Mesendoderm (in vitro differentiated cells): Measurements from ENCODE around the gene PRKN.

Experiments used
- DNase-seq: peaks from one replicate; pipeline ENCODE4 v3.0.0; 2013
- H2AK5ac ChIP-seq: 2 replicates; pipeline ENCODE4 v1.6.1; 2013; ENCODE audit warnings: low read length, inconsistent platforms
- H2BK120ac ChIP-seq: 2 replicates; pipeline ENCODE4 v1.6.1; 2013; ENCODE audit warnings: low read depth, mild to moderate bottlenecking, low read length, moderate library complexity, mixed read lengths
- H2BK15ac ChIP-seq: replicated peaks from 2 replicates; pipeline ENCODE4 v1.6.1; 2013; ENCODE audit warnings: low read depth, mild to moderate bottlenecking, moderate library complexity
- H2BK5ac ChIP-seq: 2 replicates; pipeline ENCODE4 v1.6.1; 2013; ENCODE audit warnings: low read length, inconsistent platforms
- H3K18ac ChIP-seq: 2 replicates; pipeline ENCODE4 v1.6.1; 2013; ENCODE audit warnings: mild to moderate bottlenecking, low read length, mixed read lengths
- H3K23ac ChIP-seq: one replicate; pipeline ENCODE4 v1.6.1; 2013; ENCODE audit warnings: low read length
- H3K27ac ChIP-seq: 2 replicates; pipeline ENCODE4 v1.5.1; 2013; ENCODE audit warnings: low read depth, mild to moderate bottlenecking, inconsistent platforms, low read length, moderate library complexity
- H3K27me3 ChIP-seq: 2 replicates; pipeline ENCODE4 v1.6.1; 2013; ENCODE audit warnings: low read length, control low read depth, mild to moderate bottlenecking, inconsistent platforms; ENCODE audit not compliant: insufficient read depth, poor library complexity
- H3K36me3 ChIP-seq: 2 replicates; pipeline ENCODE4 v1.6.1; 2013; ENCODE audit warnings: low read length, inconsistent platforms; ENCODE audit not compliant: control insufficient read depth, insufficient read depth
- H3K4ac ChIP-seq: one replicate; pipeline ENCODE4 v1.6.1; 2013; ENCODE audit warnings: low read depth, mild to moderate bottlenecking, low read length, moderate library complexity
- H3K4me1 ChIP-seq: 2 replicates; pipeline ENCODE4 v1.6.1; 2013; ENCODE audit warnings: low read depth, low read length, inconsistent platforms; ENCODE audit not compliant: control insufficient read depth
- H3K4me2 ChIP-seq: 2 replicates; pipeline ENCODE4 v1.6.1; 2013; ENCODE audit warnings: low read length
- H3K4me3 ChIP-seq: 2 replicates; pipeline ENCODE4 v1.5.1; 2013; ENCODE audit warnings: mild to moderate bottlenecking, low read length
- H3K56ac ChIP-seq: one replicate; pipeline ENCODE4 v1.6.1; 2013; ENCODE audit warnings: low read length
- H3K79me1 ChIP-seq: 2 replicates; pipeline ENCODE4 v1.6.1; 2013; ENCODE audit warnings: low read length, inconsistent platforms
- H3K79me2 ChIP-seq: 2 replicates; pipeline ENCODE4 v1.6.1; 2013; ENCODE audit warnings: mild to moderate bottlenecking, low read length; ENCODE audit not compliant: control insufficient read depth, insufficient read depth
- H3K9ac ChIP-seq: 2 replicates; pipeline ENCODE4 v1.6.1; 2013; ENCODE audit warnings: low read length, inconsistent platforms
- H4K5ac ChIP-seq: one replicate; pipeline ENCODE4 v1.6.1; 2013; ENCODE audit warnings: low read length
- H4K8ac ChIP-seq: one replicate; pipeline ENCODE4 v1.6.1; 2013; ENCODE audit warnings: low read depth, mild to moderate bottlenecking, control low read depth, low read length, moderate library complexity
- WGBS: extraction: QIAGEN DNeasy Blood & Tissue Kit; methylation state at CpG from one replicate; pipeline ENCODE4 v1.1.7; 2013; ENCODE audit warnings: low lambda C conversion rate, missing lambda C conversion rate; ENCODE audit not compliant: insufficient coverage; ENCODE audit errors: extremely low coverage; 5-methylcytosine and 5-hydroxymethylcytosine counted together

Gene PRKN

GRCh38 chr6:162154001-162154400 lies 573.6 kb downstream of the PRKN start:
- no peak for DNase-seq
- H3K23ac ChIP-seq, result no peak overlapping the region
- H3K4me2 ChIP-seq, result no peak overlapping the region
- no peak overlapping the region for H3K18ac ChIP-seq
- H3K4me1 ChIP-seq, result peaks cover 2% of the 10 kb centered on the region
- no peak overlapping the region for H3K4ac ChIP-seq
- H3K9ac ChIP-seq, result no peak overlapping the region
- no peaks in the 10 kb centered on the region for H3K79me1 ChIP-seq
- no peaks in the 10 kb centered on the region for H3K27me3 ChIP-seq
- no peak overlapping the region for H2BK120ac ChIP-seq
- no peak overlapping the region for H2BK15ac ChIP-seq
- no peak overlapping the region for H3K4me3 ChIP-seq
- no peak overlapping the region for H2AK5ac ChIP-seq
- H3K79me2 ChIP-seq, result no peaks in the 10 kb centered on the region
- no peak overlapping the region for H4K5ac ChIP-seq
- H3K27ac ChIP-seq, result no peak overlapping the region
- no peaks in the 10 kb centered on the region for H3K36me3 ChIP-seq
- no peak overlapping the region for H2BK5ac ChIP-seq
- H4K8ac ChIP-seq, result no peak overlapping the region
- H3K56ac ChIP-seq, result no peak overlapping the region
- WGBS, result no CpG with 5 or more reads among the region's 4 CpGs

- Histone ChIP-seq H3K56ac (no peak overlapping the region), H3K18ac (no peak overlapping the region), H2BK15ac (no peak overlapping the region), H3K4me3 (no peak overlapping the region), H2AK5ac (no peak overlapping the region), H3K79me2 (no peaks in the 10 kb centered on the region), H4K5ac (no peak overlapping the region), H4K8ac (no peak overlapping the region), H3K4me2 (no peak overlapping the region), H2BK120ac (no peak overlapping the region), H3K27ac (no peak overlapping the region), H3K23ac (no peak overlapping the region), H3K27me3 (no peaks in the 10 kb centered on the region), H3K4ac (no peak overlapping the region), H3K79me1 (no peaks in the 10 kb centered on the region), H2BK5ac (no peak overlapping the region), H3K9ac (no peak overlapping the region), H3K36me3 (no peaks in the 10 kb centered on the region), H3K4me1 (peaks cover 2% of the 10 kb centered on the region)
- no peak for DNase-seq
- WGBS, result no CpG with 5 or more reads among the region's 7 CpGs
Measured at GRCh38 chr6:162153120-162153519, 574.4 kb downstream of the PRKN start.

- Histone ChIP-seq H3K4me2 (no peak overlapping the region), H3K4me1 (peaks cover 2% of the 10 kb centered on the region), H4K8ac (no peak overlapping the region), H3K27ac (no peak overlapping the region), H3K4ac (no peak overlapping the region), H3K18ac (no peak overlapping the region), H3K79me2 (no peaks in the 10 kb centered on the region), H3K9ac (no peak overlapping the region), H3K23ac (no peak overlapping the region), H2BK5ac (no peak overlapping the region), H3K36me3 (no peaks in the 10 kb centered on the region), H4K5ac (no peak overlapping the region), H3K56ac (no peak overlapping the region), H3K79me1 (no peaks in the 10 kb centered on the region), H2BK120ac (no peak overlapping the region), H3K4me3 (no peak overlapping the region), H3K27me3 (no peaks in the 10 kb centered on the region), H2BK15ac (no peak overlapping the region), H2AK5ac (no peak overlapping the region)
- DNase-seq, result no peak
- WGBS, result no CpG with 5 or more reads among the region's 6 CpGs
Measured at GRCh38 chr6:162151021-162151665, 576.4 kb downstream of the PRKN start.

DNA sequence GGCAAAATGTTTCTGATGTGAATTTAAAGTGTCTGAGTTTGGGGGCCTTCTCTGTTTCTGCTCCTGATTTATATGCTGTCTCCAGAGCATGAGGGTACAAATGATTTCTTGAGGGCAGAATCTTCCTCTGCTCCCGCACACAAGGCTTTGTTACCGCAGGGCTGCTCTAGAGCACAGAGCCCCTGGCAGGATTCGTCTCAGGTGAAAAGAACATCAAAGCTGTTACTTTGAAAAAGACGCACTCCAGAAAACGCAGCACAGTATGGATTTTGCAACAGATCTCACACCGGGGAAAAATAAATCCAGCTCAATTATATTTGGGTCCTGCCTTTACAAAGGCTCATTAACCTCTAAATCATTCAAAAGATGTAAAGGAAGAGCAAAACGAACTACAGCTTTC lies 577.3 kb downstream of the PRKN start:
- Histone ChIP-seq H3K56ac (no peak overlapping the region), H3K79me1 (no peaks in the 10 kb centered on the region), H3K79me2 (no peaks in the 10 kb centered on the region), H3K18ac (peak overlapping the region; percentile 28), H3K4ac (no peak overlapping the region), H4K8ac (no peak overlapping the region), H3K4me2 (no peak overlapping the region), H3K36me3 (no peaks in the 10 kb centered on the region), H3K4me1 (peaks cover 2% of the 10 kb centered on the region), H2BK120ac (no peak overlapping the region), H3K23ac (no peak overlapping the region), H3K9ac (no peak overlapping the region), H2BK15ac (no peak overlapping the region), H3K27me3 (no peaks in the 10 kb centered on the region), H3K4me3 (no peak overlapping the region), H3K27ac (no peak overlapping the region), H4K5ac (no peak overlapping the region), H2AK5ac (no peak overlapping the region), H2BK5ac (no peak overlapping the region)
- no CpG with 5 or more reads among the region's 7 CpGs for WGBS
- no peak for DNase-seq

DNA sequence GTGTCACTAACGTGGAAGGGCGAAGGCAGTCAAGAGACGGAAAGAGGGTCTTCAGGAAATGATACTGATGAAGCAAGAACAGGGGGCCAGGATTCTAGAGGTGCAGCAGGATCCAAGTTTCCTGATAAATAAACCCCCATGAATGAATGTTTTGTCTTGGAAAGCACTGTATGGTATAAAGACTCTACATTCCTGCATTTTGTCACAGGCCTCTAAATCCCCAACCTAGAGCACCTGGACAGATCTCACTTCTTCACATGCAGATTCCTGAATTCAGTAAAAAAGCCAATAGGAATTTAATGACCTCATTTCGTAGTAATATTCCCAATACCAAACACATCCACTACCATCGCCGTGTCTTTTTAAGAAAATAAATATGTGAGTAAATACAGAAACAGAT lies 577.8 kb downstream of the PRKN start:
- WGBS, result no CpG with 5 or more reads among the region's 6 CpGs
- H2BK15ac ChIP-seq, result no peak overlapping the region

GRCh38 chr6:162147805-162148204 lies 579.8 kb downstream of the PRKN start:
- no peak overlapping the region for H3K9ac ChIP-seq
- no peaks in the 10 kb centered on the region for H3K79me1 ChIP-seq
- H4K8ac ChIP-seq, result no peak overlapping the region
- no peak overlapping the region for H3K4me2 ChIP-seq
- no peaks in the 10 kb centered on the region for H3K27me3 ChIP-seq
- H3K4ac ChIP-seq, result no peak overlapping the region
- no peak overlapping the region for H3K56ac ChIP-seq
- no peak overlapping the region for H2AK5ac ChIP-seq
- H2BK5ac ChIP-seq, result no peak overlapping the region
- peaks cover 2% of the 10 kb centered on the region for H3K4me1 ChIP-seq
- H3K79me2 ChIP-seq, result no peaks in the 10 kb centered on the region
- no peak overlapping the region for H3K18ac ChIP-seq
- no peak for DNase-seq
- no peak overlapping the region for H3K23ac ChIP-seq
- H2BK15ac ChIP-seq, result no peak overlapping the region
- H3K4me3 ChIP-seq, result no peak overlapping the region
- H3K36me3 ChIP-seq, result no peaks in the 10 kb centered on the region
- WGBS, result no CpG with 5 or more reads among the region's 3 CpGs
- H3K27ac ChIP-seq, result no peak overlapping the region
- H2BK120ac ChIP-seq, result no peak overlapping the region
- H4K5ac ChIP-seq, result no peak overlapping the region

More for the DNA sequence above, 577.8 kb downstream of the PRKN start:
- no peak overlapping the region for H4K5ac ChIP-seq
- H3K18ac ChIP-seq, result no peak overlapping the region
- no peak overlapping the region for H2AK5ac ChIP-seq
- H3K4me2 ChIP-seq, result no peak overlapping the region
- no peaks in the 10 kb centered on the region for H3K79me2 ChIP-seq
- H2BK120ac ChIP-seq, result no peak overlapping the region
- no peak overlapping the region for H2BK5ac ChIP-seq
- peaks cover 2% of the 10 kb centered on the region for H3K4me1 ChIP-seq
- no peaks in the 10 kb centered on the region for H3K79me1 ChIP-seq
- H3K36me3 ChIP-seq, result no peaks in the 10 kb centered on the region
- H3K23ac ChIP-seq, result no peak overlapping the region
- H4K8ac ChIP-seq, result no peak overlapping the region
- H3K4ac ChIP-seq, result no peak overlapping the region
- no peak overlapping the region for H3K27ac ChIP-seq
- H3K4me3 ChIP-seq, result no peak overlapping the region
- H3K56ac ChIP-seq, result no peak overlapping the region
- no peak for DNase-seq
- H3K9ac ChIP-seq, result no peak overlapping the region
- H3K27me3 ChIP-seq, result no peaks in the 10 kb centered on the region
